Raji (cell line): ENCODE results near the gene SEMA4D.

Source experiments
- POLR2A ChIP-seq: IDR thresholded peaks from 2 replicates; pipeline ENCODE4 v1.6.1; 2011; ENCODE audit warnings: low read depth, low read length, control low read depth; ENCODE audit not compliant: insufficient read depth

The SEMA4D gene

DNA sequence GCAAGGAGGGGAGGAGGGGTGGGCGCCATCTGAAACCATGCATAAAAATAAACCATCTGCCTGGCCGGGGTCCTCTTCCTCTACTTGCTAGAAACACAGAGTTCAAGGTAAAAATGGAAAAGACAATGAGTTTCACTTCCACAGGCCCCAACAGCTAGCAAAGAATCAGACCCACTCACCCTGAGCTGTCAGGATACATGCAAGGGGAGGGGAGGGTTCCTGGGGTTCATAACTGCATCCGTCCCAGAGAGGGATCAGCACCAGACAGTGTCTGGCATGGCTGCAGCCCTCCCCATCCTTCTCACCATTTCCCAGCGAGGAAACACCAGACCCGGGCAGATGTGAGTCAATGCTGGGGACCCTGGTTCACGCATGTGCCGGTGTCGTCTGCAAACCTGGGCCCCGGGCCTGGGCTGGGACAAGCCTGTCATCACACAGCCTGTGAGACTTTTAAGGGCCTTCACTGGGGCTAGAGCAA lies 55.4 kb downstream of the SEMA4D start:
- no peak for TF ChIP-seq POLR2A

DNA sequence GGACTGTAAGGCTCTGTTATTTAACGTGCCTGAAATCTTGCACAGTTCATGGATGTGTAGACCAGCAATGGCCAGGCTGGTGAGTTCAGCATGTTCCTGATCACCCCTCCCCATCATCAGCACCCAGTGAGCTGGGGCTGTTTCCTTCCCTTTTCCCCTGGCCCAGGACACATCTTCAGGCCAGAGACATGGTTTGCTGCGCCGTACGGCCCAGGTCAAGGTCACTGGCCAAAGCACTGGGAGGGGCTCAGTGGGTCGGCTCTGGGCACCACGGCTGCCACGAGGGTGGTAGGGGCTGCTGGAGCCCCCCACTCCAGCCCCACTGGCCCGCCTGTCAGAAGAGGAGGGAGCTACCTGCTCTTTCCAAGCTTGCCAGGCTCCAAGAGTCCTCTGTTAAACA lies 55.9 kb downstream of the SEMA4D start:
- no peak for TF ChIP-seq POLR2A

- no peak for TF ChIP-seq POLR2A
Observed at GRCh38 chr9:89441655-89441970, 56.3 kb downstream of the SEMA4D start.

- no peak for TF ChIP-seq POLR2A
Observed at GRCh38 chr9:89440951-89441654, 56.8 kb downstream of the SEMA4D start.

- TF ChIP-seq POLR2A, result no peak
Observed at GRCh38 chr9:89440548-89440947, 57.4 kb downstream of the SEMA4D start.

GRCh38 chr9:89440046-89440445 lies 57.9 kb downstream of the SEMA4D start:
- no peak for TF ChIP-seq POLR2A

DNA sequence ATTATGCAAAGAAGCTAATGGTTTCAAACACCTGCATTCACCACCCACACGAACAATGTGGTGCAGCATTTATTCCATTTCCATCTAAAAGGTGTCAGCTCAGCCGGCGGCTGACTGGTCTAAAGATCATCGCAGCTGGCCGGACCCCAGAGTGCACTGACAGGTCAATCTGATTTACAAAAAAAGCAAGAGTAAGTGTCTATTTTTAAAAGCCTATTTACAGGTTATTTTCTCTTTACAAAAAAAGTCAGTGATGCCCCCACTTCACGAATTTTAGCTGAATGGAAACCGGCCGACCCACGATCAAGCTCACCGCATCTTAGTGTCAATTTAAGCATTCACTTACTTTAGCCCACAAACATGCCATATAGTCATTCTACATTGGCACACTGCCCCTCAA lies 58.3 kb downstream of the SEMA4D start:
- TF ChIP-seq POLR2A, result no peak

DNA sequence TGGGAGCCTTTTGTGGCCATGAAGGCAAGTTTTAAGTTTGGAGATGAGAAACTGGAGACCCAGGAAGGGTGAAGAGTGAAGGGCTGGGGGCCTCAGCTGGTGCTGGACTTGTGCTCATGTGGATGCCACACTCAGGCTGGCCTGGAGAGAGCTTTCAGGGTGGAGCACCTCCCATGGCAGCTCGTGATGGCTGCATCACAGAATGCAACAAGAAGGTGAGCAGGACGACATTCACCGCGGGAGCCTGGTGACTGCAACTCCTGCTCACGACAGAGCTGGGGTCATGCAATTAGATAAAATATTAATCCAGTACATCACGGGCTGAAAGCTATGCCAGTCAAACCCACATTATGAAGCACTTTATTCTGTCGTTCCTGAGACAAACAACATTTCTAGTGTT lies 59.7 kb downstream of the SEMA4D start:
- TF ChIP-seq POLR2A, result no peak

DNA sequence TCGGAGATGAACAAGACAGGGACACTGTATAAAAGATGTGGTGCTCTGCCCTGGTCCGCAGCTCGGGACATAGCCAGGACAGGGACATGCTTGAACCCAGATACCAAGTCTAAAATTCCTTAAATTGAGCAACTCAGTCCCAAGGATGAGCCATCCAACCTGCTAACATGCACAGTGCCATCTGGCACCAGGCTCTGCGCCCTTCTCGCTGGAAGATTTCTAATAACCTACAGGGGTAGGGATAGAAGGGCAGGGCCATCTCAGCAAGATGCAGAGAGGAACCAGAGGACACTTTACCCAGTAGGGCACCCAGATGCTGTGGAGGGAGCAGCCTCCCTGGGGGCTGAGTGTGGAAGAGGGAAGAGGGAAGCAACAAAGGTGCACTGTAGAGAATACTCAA lies 60.1 kb downstream of the SEMA4D start:
- TF ChIP-seq POLR2A, result no peak

DNA sequence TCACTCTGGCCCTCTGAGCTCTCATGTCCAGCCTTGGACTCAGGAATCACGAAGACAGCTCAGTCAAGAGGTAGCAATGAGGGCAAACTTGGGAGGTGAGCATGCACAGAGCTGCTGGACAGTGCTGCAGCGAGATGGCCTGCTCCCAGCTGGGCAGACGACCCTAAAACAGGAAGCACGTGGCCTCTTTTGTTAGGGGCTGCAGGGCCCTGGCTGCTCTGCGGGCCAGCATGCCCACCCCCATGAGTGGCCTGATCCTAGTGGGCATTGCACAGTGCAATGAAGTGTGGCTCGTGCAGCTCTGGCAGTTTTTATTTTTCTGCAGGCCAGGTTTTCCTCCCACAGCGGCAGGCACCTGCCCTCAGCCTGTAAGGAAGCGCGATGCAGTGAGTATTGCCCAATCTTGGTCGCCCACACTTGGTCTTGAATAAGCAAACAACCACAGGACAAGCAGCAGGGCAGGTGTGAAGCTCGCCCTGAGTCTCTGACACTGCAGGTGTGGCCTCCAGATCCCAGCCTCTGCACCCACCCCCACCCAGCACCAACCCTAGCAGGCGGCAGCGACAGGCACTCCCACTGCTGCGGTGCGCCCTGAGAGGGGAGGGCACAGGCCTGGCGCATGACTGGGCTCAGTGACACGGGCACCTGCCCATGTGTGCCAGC lies 60.8 kb downstream of the SEMA4D start:
- TF ChIP-seq POLR2A, result no peak

DNA sequence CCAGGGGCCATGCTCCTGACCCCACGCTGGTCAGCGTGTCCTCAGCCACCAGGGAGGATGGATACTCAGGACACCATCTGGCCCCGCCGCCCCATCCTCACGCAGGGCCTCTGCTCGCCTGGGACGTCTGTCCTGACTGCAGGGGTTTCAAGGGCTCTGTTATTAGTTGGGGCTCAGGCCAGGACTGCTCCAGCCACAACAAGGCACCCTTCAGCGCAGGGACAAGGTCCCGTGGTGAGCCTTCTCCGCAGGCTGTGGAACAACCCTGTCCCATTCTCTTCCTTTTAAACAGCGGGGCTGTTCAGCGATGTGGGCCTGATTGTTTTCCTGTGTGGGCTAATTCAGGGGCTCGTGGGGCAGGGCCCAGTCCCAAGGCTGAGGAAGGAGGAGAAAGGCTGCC lies 61.6 kb downstream of the SEMA4D start:
- TF ChIP-seq POLR2A, result no peak

GRCh38 chr9:89435071-89435823 lies 62.7 kb downstream of the SEMA4D start:
- no peak for TF ChIP-seq POLR2A

DNA sequence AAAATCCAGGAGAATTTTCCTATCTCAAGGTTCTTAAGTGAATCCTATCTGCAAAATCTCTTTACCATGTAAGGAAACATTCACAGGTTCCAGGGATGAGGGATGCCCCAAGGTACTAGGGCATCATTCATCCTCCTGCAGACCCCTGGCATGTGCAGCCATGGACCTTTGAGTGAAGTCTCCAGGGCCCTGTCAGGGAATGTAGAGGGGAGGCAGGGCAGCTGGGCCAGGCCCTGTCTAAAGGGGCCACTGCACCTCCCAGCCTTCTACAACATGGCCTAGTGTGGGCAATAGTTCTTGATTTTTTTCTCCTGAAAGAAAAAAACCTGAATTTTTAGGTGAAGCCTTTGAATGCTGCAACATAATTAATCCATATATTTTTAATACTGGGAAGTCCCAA lies 63.3 kb downstream of the SEMA4D start:
- no peak for TF ChIP-seq POLR2A

GRCh38 chr9:89433826-89434225 lies 64.1 kb downstream of the SEMA4D start:
- TF ChIP-seq POLR2A, result no peak

- TF ChIP-seq POLR2A, result no peak
Observed at GRCh38 chr9:89432986-89433530, 64.9 kb downstream of the SEMA4D start.
